ENCODE results near the gene DNAH3. TPM values are rescaled to one million over a fixed set of nuclear protein-coding genes. Genes with fewer than 3 reads are reported as not detected.

Gene DNAH3
- total RNA-seq, 1 experiment from 2014 or later, result 0.24 TPM

DNA sequence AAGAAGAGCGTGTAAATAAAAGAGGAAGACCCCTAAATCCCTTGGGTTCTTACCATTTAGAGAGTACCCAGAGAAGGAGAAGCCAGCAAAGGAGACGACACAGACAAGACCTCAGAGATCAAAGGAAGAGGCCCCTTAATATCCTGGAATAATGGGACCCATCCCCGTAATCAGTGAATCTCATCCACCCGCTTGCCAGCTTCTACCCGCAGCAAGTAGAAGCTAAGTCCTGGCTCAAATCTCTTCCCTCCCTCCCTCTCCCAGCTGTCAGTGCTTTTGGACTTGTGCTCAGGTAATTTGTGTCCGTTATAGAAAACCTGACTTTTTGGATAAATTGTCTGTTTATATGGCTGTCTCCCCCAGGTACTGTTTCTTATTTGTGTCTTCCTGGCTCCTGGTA lies 248.2 kb downstream of the DNAH3 start:
- no peak overlapping the region for H2BK20ac ChIP-seq (ENCODE audit: low read depth, low read length, poor library complexity, severe bottlenecking)
- H3K27me3 ChIP-seq (ENCODE audit: insufficient read depth, low read length), result no peaks in the 10 kb centered on the region
- H3K9ac ChIP-seq (ENCODE audit: extremely low read depth, insufficient read length, low read length), result no peak overlapping the region
- no peaks in the 10 kb centered on the region; a peak in 1 of 5 replicates for H3K9me3 Mint-ChIP-seq
- H3K36me3 Mint-ChIP-seq (ENCODE audit: insufficient read depth in 1 of 3, low read depth in 3 of 3), result peaks cover 0 to 14% (median 11%) of the 10 kb centered on the region in 3 experiments; a peak in 6 of 7 replicates
- TF ChIP-seq, protein P1, sequence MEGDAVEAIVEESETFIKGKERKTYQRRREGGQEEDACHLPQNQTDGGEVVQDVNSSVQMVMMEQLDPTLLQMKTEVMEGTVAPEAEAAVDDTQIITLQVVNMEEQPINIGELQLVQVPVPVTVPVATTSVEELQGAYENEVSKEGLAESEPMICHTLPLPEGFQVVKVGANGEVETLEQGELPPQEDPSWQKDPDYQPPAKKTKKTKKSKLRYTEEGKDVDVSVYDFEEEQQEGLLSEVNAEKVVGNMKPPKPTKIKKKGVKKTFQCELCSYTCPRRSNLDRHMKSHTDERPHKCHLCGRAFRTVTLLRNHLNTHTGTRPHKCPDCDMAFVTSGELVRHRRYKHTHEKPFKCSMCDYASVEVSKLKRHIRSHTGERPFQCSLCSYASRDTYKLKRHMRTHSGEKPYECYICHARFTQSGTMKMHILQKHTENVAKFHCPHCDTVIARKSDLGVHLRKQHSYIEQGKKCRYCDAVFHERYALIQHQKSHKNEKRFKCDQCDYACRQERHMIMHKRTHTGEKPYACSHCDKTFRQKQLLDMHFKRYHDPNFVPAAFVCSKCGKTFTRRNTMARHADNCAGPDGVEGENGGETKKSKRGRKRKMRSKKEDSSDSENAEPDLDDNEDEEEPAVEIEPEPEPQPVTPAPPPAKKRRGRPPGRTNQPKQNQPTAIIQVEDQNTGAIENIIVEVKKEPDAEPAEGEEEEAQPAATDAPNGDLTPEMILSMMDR (conservative IDR thresholded peaks at IDR 0.05), result no peak
- no peaks in the 10 kb centered on the region for H3K27me3 Mint-ChIP-seq (ENCODE audit: low read depth)
- no CpG with 5 or more reads among the region's 6 CpGs for WGBS (ENCODE audit: extremely low coverage, insufficient read length, low lambda C conversion rate)
- no peak for DNase-seq
- peak overlapping the region; percentile 75 to 96 for H3K4me3 Mint-ChIP-seq
- H3K14ac ChIP-seq (ENCODE audit: insufficient read depth, low read length), result no peak overlapping the region
- H2BK5ac ChIP-seq (ENCODE audit: insufficient read length, low read length), result no peak overlapping the region
- H3K9me3 ChIP-seq (ENCODE audit: control insufficient read depth, low read depth, low read length), result no peaks in the 10 kb centered on the region
- no peak overlapping the region for H3K23ac ChIP-seq (ENCODE audit: insufficient read length, low read depth, low read length)
- peaks cover 11% of the 10 kb centered on the region; the same call in 1 of the 2 replicates for H3K79me2 ChIP-seq (ENCODE audit: insufficient read depth, low read length)
- H2BK120ac ChIP-seq (ENCODE audit: low read depth, low read length, poor library complexity, severe bottlenecking), result no peak overlapping the region
- H3K79me1 ChIP-seq (ENCODE audit: insufficient read depth, low read depth, low read length, poor library complexity, severe bottlenecking), result peaks cover 5% of the 10 kb centered on the region
- H4K20me1 ChIP-seq (ENCODE audit: control insufficient read depth, insufficient read depth, insufficient read length), result no peaks in the 10 kb centered on the region
- no peak overlapping the region for H3T11ph ChIP-seq (ENCODE audit: low read length)
- H3K4me1 ChIP-seq (ENCODE audit: insufficient read depth, low read length), result no peaks in the 10 kb centered on the region
- H3K23me2 ChIP-seq (ENCODE audit: insufficient read length, low read depth, low read length, poor library complexity, severe bottlenecking), result peaks cover 14% of the 10 kb centered on the region
- no peak overlapping the region for H3K27ac ChIP-seq (ENCODE audit: insufficient read length, low read depth, low read length)
- H3K56ac ChIP-seq (ENCODE audit: insufficient read length, low read depth, low read length), result no peak overlapping the region
- no peak overlapping the region for H4K91ac ChIP-seq (ENCODE audit: insufficient read length, low read depth, low read length)
- H2BK15ac ChIP-seq (ENCODE audit: low read depth, low read length), result no peak overlapping the region
- no peak overlapping the region for H2AFZ ChIP-seq (ENCODE audit: low read length)
- no peak overlapping the region for H3K4ac ChIP-seq (ENCODE audit: low read depth, low read length)
- no peak overlapping the region for H4K8ac ChIP-seq (replicated peaks; ENCODE audit: insufficient read length, low read depth, low read length)
- H3K18ac ChIP-seq (ENCODE audit: insufficient read length, low read depth, low read length), result no peak overlapping the region
- peaks cover 51 to 55% of the 10 kb centered on the region in 2 experiments for H3K4me1 Mint-ChIP-seq
- no peak overlapping the region for H4K5ac ChIP-seq (ENCODE audit: insufficient read length, low read depth, low read length)
- no peak overlapping the region for H2BK12ac ChIP-seq (ENCODE audit: insufficient read length, low read depth, low read length)
- H2AK5ac ChIP-seq (ENCODE audit: insufficient read length, low read length), result no peak overlapping the region
- peak overlapping the region; percentile 79 for H3K4me2 ChIP-seq (ENCODE audit: insufficient read depth, insufficient read length, low read length)
- H3K27ac Mint-ChIP-seq, result no peak overlapping the region

Data from H9 (cell line).